Nephron (organoid): ENCODE results near the gene SLC39A1.

ENCODE experiments used
- H3K27ac Mint-ChIP-seq, 3 experiments: 2 replicates each; pipeline ENCODE4 v1.8.0; 2020; ENCODE audit warnings: mixed read lengths in 3 of 3, mild to moderate bottlenecking in 2 of 3, moderate library complexity in 1 of 3
- H3K27me3 Mint-ChIP-seq: 2 replicates; pipeline ENCODE4 v1.8.0; 2021; ENCODE audit warnings: low read depth, mild to moderate bottlenecking, moderate library complexity, mixed read lengths
- H3K36me3 Mint-ChIP-seq: 2 replicates; pipeline ENCODE4 v1.8.0; 2020; ENCODE audit warnings: low read depth, mixed read lengths
- H3K4me1 Mint-ChIP-seq: 2 replicates; pipeline ENCODE4 v1.8.0; 2020; ENCODE audit warnings: mixed read lengths
- H3K4me3 Mint-ChIP-seq, 3 experiments: 2 replicates each; pipeline ENCODE4 v1.8.0; 2020; ENCODE audit warnings: mild to moderate bottlenecking in 3 of 3, mixed read lengths in 3 of 3, moderate library complexity in 2 of 3
- H3K9me3 Mint-ChIP-seq: 2 replicates; pipeline ENCODE4 v1.8.0; 2020; ENCODE audit warnings: mixed read lengths
- CTCF ChIP-seq, 3 experiments: fragments of 200-600 bp; sonication (generic); IDR thresholded peaks; one replicate each; pipeline ENCODE4 v1.5.0; 2021; ENCODE audit warnings: antibody characterized with exemption in 3 of 3; ENCODE audit not compliant: unreplicated experiment in 3 of 3

Gene SLC39A1

DNA sequence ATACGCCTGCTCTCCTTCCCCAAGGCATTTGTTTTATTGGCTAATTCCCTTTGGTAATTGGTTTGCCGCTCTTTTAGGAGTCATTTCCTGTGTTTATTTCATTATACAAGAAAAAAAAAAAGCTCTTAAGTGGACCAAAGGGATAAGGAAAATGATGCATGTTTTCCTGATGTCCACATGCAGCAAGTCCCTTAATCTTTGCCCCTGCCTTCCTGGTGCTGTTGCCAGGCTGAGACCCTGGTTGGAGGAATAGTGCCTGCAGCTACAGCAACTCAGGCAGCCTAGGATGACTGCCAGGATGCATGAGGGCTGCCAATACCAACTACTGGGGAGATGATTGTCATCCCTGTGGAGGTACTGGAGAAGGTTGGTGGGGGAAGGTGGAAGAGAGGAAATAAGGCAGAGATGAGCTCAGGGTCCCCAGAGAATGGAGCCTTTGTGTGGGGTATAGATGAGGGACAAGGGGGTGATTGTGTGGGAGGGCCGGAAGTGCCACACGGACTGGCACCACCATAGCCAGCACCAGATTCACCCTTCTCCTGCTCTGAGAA is 34.5 kb downstream of the SLC39A1 start:
- peak overlapping the region in 1 of 3 experiments; percentile 58 for H3K27ac Mint-ChIP-seq
- no peak for TF ChIP-seq CTCF (IDR thresholded peaks at IDR 0.05; ENCODE audit: unreplicated experiment in 3 of 3)
- H3K4me3 Mint-ChIP-seq = no peak overlapping the region
- no peaks in the 10 kb centered on the region for H3K27me3 Mint-ChIP-seq
- peaks cover under 1% of the 10 kb centered on the region for H3K4me1 Mint-ChIP-seq
- peaks cover 13% of the 10 kb centered on the region for H3K36me3 Mint-ChIP-seq
- no peaks in the 10 kb centered on the region for H3K9me3 Mint-ChIP-seq

DNA sequence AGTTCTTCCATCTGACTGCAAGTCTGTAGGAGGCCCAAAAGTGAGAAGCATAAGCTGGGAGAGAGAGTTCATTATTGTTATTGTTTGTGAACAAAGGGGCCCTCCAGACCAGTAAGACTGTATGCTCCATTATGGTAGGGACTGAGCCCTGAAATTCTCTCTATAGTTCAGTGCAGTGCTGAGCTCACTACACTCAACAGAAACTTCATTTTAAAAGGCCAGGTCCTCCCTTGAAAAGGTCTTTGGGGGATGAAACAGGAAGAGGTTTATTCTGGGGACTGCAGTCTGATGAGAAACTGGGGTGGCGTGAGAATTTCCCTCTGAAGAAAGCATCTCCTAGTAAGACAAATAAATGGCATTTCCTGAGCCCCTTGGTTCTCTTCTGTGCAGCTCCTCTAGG is 35.1 kb downstream of the SLC39A1 start:
- TF ChIP-seq CTCF (IDR thresholded peaks at IDR 0.05; ENCODE audit: unreplicated experiment in 3 of 3) = no peak
- no peaks in the 10 kb centered on the region for H3K9me3 Mint-ChIP-seq
- H3K4me3 Mint-ChIP-seq = peak overlapping the region in 2 of 3 experiments; percentile 5 to 19
- H3K27ac Mint-ChIP-seq = peak overlapping the region; percentile 3 to 58 (median 25)
- peaks cover 13% of the 10 kb centered on the region for H3K36me3 Mint-ChIP-seq
- no peaks in the 10 kb centered on the region for H3K27me3 Mint-ChIP-seq
- H3K4me1 Mint-ChIP-seq = peaks cover 4% of the 10 kb centered on the region

GRCh38 chr1:153926405-153926804 is 36.9 kb downstream of the SLC39A1 start:
- Mint-ChIP-seq H3K36me3 (peaks cover 6% of the 10 kb centered on the region), H3K27ac (no peak overlapping the region), H3K9me3 (no peaks in the 10 kb centered on the region), H3K4me3 (no peak overlapping the region), H3K4me1 (peaks cover 7% of the 10 kb centered on the region), H3K27me3 (no peaks in the 10 kb centered on the region)
- no peak for TF ChIP-seq CTCF (IDR thresholded peaks at IDR 0.05; ENCODE audit: unreplicated experiment in 3 of 3)

DNA sequence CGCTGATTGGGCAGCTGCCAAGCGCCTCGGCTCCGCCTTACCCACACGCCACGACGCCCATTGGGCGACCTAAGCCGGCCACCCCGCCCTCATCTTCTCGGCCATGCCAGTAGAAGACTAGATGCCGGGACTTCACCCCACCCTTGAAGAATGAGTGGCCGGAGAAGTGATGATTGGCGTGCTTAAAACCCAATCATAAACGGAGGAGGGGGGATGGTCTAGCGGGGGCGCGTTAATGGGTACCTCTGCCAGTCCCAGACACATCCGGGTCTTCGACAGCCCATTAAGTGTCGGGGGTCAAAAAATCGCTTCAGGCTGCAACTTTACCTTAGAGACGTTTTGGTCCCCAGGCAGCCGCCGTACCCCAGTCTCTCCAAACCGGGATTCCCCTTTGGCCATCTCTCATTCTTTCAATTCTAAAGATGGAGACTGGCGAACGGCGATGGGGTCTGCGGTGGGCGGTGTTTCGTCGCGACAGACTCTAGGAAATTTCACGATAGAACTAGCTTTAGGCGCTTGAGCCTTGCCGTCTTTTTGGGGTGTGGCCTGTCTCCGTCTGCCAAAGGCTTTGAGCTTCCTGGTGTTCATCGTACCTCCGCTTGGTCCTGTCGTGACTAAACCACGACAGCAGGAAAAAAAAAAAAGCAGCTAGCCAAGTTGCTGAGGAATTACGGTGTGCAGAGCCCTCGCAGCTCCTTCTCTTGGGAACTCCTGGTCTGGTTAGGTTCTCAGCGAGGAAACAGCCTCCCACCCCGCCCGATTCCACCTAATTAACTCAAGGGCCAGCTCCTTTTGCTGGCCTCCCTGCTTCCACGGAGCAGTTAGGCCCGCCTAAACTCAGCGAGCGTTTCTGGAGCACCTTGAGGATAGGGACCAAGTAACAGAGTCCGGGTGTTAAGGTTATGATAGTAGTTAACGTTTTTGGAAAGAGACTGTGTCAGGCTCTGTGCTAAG is 40.1 kb downstream of the SLC39A1 start, which contains the start of gene GATAD2B:
GATAD2B (minus strand) TSS at position 1 of the 954 bp plus-strand sequence. CDS start 94,625 bp downstream, outside the sequence.
- TF ChIP-seq CTCF (IDR thresholded peaks at IDR 0.05; ENCODE audit: unreplicated experiment in 3 of 3) = no peak
- Mint-ChIP-seq H3K27ac (peak within 1 kb of the TSS; percentile 96 to 99 (median 98)), H3K4me3 (peak within 1 kb of the TSS; percentile 86 to 100 (median 96)), H3K9me3 (no peaks in the 10 kb centered on the region), H3K27me3 (no peaks in the 10 kb centered on the region), H3K4me1 (peaks cover 35% of the 10 kb centered on the region), H3K36me3 (no peaks in the 10 kb centered on the region)

- peak overlapping the region; percentile 96 to 99 (median 98) for H3K27ac Mint-ChIP-seq
These were observed 41.0 kb downstream of the SLC39A1 start for GRCh38 chr1:153922076-153922971.

More at GRCh38 chr1:153922076-153922971, 41.0 kb downstream of the SLC39A1 start:
- Mint-ChIP-seq H3K36me3 (no peaks in the 10 kb centered on the region), H3K9me3 (no peaks in the 10 kb centered on the region), H3K4me1 (peaks cover 43% of the 10 kb centered on the region), H3K4me3 (peak overlapping the region; percentile 86 to 100 (median 96)), H3K27me3 (no peaks in the 10 kb centered on the region)
- TF ChIP-seq CTCF (IDR thresholded peaks at IDR 0.05; ENCODE audit: unreplicated experiment in 3 of 3) = no peak
